ENCODE results near the gene PLA2G2F. TPM values are rescaled to one million over a fixed set of nuclear protein-coding genes. Genes with fewer than 3 reads are reported as not detected.

Gene PLA2G2F
- total RNA-seq, 1 donor from 2014 or later, result not detected

GRCh38 chr1:20143318-20143717 lies 4.2 kb downstream of the PLA2G2F start:
- no peak for DNase-seq

GRCh38 chr1:20143734-20144565 lies 4.8 kb downstream of the PLA2G2F start:
- no peak for DNase-seq

- DNase-seq, result no peak
Observed at GRCh38 chr1:20147846-20148570, 8.9 kb downstream of the PLA2G2F start.

DNA sequence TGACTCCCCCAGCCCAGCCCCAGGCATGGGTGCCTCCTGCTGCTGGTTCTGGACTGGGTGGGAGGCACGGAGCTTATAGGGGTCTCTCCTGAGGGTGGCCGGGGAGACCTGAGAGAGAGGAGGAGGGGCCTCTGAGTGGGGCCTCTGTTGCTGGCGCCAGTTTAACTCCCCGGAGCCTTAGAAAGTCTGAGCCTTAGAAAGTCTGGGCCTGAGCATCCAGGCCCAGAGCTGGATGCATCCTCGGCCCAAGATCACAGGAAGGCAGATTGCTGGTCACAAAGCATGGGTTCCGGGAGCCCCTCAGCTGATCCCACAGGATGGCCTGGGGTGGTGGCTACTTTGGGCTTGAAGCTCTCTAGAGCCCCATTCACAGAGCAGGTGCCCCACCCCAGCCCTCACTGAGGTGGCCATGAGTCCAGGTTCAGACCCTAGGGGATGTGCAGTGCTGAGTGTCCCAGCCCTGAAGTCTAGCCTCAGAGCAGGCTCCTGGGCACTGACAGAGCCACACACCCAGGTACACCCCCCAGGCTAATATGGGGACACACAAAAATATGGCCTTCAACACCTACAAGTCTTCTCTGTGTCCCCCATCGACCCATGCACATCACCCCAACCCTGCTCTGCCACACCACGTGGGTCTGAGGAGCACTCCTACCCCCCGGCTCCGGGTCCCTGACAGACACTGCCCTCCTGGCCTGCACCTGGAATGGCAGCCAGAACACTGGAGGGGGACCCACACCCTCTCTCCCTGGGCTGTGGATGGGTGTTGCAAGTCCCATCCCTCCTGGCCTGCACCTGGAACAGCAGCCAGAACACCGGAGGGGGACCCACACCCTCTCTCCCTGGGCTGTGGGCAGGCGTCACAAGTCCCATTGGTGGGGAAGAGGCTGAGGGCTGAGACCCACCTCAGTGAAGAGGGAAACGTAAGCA lies 9.7 kb downstream of the PLA2G2F start:
- no peak for DNase-seq

DNA sequence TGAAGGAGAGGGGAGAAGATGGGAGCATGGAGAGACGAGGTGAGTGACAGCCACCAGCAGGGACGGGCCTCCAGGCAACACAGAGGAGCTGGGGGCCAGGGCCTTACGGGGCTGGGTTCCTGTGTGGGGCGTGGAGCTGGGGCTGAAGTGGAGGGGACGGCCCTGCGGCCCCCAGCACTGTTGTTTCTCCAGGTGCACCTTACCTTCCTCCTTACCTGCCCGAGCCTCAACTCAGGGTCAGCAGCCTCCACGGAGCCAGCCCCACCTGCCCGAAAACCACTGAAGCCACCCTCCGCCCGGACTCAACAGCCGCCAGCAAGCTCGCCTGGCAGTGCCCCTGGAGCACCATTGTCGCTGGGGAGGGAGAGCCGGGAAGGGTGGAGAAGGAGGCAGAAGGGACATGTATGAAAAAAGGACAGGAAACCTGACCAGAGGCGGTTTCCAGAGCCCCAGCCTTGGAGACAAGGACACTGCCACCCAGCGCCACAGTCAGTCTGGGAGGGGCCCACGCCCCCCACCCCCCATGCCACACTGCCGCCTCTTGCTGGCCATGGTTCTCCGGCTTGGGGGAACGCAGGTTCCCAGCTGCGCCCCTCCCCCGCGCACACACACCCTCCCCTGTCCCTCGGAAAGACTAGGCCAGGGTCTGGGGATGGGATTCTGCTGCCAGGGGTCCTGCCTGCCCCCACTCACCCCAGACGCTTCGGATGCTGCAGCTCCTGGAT lies 10.6 kb downstream of the PLA2G2F start:
- no peak for DNase-seq

- DNase-seq, result no peak
Observed at GRCh38 chr1:20150326-20150705, 11.2 kb downstream of the PLA2G2F start.

GRCh38 chr1:20150969-20151368 lies 11.8 kb downstream of the PLA2G2F start:
- DNase-seq, result no peak

DNA sequence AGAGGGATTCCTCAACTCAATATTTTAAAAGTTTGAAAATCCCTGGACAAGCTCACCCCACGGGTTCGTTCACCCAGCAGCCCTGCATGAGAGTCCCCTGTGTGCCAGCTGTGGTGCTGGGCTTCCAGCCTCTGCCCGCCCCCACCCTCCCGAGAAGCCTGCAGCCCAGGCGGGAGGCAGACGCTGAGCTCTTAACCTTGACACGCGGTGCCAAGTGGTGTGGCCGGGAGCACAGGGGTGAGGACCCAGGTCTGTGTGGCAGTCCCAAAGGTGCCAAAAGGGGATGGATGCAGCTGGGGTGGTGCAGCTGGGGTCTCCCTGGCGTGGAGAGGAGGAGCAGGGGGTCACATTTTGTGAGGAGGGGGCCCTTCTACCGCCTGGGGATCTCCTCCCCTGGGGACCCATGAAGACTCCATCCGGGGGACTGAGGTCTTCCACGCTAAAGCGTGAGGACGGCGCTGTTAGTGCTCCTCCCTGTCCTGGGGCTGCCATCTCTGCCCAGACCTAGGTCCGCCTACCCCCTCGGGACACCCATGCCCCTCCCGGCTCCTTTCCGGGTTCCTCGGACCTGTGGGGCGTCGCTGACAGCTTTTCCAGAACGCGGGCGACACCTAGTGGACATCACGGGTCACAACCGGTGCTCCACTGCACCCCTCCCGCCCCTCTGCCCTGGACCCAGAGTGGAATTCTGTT lies 12.9 kb downstream of the PLA2G2F start:
- peak; percentile 53 for DNase-seq

GRCh38 chr1:20152599-20152930 lies 13.4 kb downstream of the PLA2G2F start:
- no peak for DNase-seq

GRCh38 chr1:20153000-20153418 lies 13.9 kb downstream of the PLA2G2F start:
- peak; percentile 58 for DNase-seq

GRCh38 chr1:20154301-20154831 lies 15.2 kb downstream of the PLA2G2F start:
- DNase-seq, result no peak

- no peak for DNase-seq
Observed at GRCh38 chr1:20158358-20159070, 19.4 kb downstream of the PLA2G2F start.

DNA sequence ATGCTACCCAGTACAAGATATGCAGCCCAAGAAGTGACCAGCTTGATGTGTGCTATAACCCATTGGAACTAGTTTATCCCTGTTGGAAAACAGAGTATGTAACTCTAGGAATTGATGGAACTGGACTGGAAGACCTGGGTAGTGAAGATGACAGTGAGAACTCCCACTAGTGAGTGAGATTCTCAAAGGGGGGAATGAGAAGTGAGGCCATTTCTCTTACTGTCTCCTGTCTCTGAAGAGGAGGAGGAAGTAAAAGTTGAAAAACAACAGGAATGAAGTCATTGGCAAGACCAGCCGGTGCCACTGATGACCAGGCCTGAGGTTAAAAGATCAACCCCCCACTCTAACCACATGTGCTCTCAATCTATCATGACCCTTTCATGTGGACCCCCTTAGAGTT lies 20.9 kb downstream of the PLA2G2F start:
- no peak for DNase-seq

DNA sequence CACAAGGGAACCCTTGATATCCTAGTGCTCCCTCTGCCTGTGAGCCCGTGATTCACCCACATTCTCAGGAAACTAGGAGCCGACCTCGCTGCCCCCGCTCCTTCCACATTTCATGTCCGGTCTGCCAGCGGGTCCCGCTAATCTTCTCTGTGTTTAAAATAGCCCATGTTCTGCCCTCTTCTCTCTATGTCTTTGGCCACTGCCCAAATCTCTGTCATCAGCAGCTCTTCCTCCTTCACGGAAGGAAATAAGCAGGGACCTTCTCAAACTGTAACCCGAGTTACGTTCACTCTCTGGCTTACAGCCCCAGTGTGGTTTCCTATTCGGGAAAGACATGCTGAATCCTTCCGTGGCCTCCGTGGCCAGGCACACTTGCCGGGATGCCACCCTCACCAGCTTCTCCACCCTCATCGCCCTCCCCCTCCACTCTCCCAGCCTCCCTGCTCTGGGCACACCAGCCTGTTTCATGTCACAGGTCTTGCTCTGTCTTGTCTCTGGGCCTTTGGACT lies 25.6 kb downstream of the PLA2G2F start:
- no peak for DNase-seq

GRCh38 chr1:20165522-20165951 lies 26.4 kb downstream of the PLA2G2F start:
- no peak for DNase-seq

- DNase-seq, result peak; percentile 68
Observed at GRCh38 chr1:20166051-20166450, 26.9 kb downstream of the PLA2G2F start.

DNA sequence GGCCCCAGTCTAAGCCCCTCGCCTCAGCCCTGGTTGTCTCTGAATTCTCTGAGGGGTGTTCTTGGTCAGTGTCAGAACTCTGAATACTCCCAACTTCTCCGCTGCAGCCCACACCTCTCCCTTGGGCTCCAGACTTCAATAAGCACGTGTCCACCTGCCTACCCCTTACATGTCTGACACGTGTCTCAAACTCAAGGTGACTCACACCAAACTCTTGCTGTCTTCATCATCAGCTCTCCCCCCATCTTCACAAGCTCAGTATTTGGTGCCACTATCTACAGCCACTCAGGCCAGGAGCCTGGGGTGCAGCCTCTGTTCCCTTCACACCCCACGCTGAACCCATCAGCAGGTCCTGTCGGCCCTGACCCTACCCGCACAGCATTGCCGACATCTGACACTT lies 28.0 kb downstream of the PLA2G2F start:
- no peak for DNase-seq

DNA sequence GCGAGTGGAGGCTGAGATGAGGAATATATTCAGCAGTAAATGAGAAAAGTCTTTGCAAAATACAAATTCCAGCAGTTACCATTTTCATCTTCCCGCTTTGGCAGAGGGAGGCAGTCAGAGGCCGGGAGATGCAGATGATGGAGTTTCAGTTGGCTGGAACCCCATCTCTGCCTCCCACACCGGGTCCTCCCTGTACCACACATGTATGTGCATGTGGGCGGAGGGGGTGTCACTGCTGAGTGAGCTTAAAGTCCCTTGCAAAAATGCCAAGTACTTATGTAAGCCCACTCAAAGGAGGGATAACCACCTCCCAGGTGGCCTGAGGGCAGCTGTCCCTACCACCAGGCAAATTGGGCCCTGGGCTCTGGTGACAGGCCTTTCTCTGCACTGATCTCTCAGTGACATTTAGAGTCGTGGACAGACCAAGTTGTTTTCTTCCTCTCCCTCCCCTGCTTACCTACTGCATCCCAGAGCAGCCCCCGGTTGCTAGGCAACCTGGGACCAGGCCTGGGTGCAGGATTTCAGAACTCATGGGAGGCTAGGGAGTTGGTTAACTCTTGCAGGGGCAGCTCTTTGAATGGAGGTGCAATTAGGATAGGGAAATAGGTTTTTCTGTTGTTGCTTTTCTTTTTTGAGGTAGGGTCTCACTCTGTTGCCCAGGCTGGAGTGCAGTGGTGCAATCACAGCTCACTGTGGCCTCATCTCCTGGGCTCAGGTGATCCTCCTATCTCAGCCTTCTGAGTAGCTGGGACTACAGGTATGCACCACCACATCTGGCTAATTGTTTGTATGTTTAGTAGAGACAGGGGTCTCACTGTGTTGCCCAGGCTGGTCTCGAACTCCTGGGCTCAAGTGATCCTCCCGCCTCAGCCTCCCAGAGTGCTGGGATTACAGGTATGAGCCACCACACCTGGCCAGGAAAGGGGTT lies 29.7 kb downstream of the PLA2G2F start:
- DNase-seq, result peak; percentile 74

DNA sequence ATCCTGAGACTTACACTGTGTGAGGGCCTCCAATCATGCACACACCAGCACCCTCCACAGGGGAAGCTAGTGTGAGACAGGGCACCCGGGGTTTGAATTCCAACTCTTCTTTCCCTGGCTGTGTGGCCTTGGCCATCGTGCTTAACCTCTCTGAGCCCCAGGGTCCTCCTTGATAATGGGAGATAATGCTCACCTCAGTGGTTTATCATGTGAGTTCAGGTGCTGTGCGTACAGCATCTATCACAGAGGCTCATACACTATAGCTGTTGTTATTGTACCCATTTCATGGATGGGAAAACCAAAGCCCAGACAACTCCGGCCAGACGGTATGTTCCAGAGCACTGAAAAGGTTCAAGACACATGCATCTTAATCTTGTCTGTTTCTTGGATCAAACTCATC lies 30.8 kb downstream of the PLA2G2F start:
- no peak for DNase-seq
